Esophagus squamous epithelium (tissue), 4 donors: ENCODE measurements around the gene NFATC2.

Source experiments
- POLR2A ChIP-seq, 4 donors: fragments of 450-650 bp; IDR thresholded peaks; one replicate each; pipeline ENCODE4 v1.6.1; 2017; ENCODE audit warnings: antibody characterized with exemption in 4 of 4, mild to moderate bottlenecking in 4 of 4, moderate library complexity in 3 of 4
- TF ChIP-seq, protein P1 (sequence below), 6 experiments: fragments of 450-650 bp in 4 of 6; fragments of 200-600 bp in 2 of 6; sonication (generic) in 2 of 6; IDR thresholded peaks; one replicate each; pipeline ENCODE4 v1.5.1; 2016 to 2019; ENCODE audit warnings: antibody characterized with exemption in 6 of 6, mild to moderate bottlenecking in 4 of 6, moderate library complexity in 4 of 6

DNA sequence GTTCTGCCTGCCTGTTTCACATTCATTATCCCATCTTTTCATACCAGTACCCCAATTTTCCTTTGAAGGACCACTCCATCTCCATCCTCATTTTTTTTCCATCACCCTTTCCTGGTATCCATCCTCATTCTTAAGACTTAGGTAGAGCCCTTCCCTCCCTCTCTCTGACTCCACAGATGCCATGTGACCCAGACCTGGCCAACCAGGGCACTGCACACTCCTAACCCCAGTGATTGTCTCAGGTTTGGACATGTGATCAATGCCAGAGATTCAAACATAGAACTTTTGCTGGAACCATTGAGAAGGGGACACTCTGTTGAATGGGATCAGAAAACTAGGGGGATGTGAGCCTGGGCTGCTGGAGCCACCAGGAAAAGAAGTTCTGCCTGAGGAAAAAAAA lies 39.1 kb upstream of the NFATC2 start:
- TF ChIP-seq, protein P1, sequence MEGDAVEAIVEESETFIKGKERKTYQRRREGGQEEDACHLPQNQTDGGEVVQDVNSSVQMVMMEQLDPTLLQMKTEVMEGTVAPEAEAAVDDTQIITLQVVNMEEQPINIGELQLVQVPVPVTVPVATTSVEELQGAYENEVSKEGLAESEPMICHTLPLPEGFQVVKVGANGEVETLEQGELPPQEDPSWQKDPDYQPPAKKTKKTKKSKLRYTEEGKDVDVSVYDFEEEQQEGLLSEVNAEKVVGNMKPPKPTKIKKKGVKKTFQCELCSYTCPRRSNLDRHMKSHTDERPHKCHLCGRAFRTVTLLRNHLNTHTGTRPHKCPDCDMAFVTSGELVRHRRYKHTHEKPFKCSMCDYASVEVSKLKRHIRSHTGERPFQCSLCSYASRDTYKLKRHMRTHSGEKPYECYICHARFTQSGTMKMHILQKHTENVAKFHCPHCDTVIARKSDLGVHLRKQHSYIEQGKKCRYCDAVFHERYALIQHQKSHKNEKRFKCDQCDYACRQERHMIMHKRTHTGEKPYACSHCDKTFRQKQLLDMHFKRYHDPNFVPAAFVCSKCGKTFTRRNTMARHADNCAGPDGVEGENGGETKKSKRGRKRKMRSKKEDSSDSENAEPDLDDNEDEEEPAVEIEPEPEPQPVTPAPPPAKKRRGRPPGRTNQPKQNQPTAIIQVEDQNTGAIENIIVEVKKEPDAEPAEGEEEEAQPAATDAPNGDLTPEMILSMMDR (IDR thresholded peaks at IDR 0.05), result no peak
- no peak for TF ChIP-seq POLR2A (IDR thresholded peaks at IDR 0.05)
